ENCODE results near the gene MNAT1.

Gene MNAT1

GRCh38 chr14:60710494-60710893 lies 24.1 kb upstream of the MNAT1 start:
- ATAC-seq (ENCODE audit: insufficient read depth, low read depth): no peak

DNA sequence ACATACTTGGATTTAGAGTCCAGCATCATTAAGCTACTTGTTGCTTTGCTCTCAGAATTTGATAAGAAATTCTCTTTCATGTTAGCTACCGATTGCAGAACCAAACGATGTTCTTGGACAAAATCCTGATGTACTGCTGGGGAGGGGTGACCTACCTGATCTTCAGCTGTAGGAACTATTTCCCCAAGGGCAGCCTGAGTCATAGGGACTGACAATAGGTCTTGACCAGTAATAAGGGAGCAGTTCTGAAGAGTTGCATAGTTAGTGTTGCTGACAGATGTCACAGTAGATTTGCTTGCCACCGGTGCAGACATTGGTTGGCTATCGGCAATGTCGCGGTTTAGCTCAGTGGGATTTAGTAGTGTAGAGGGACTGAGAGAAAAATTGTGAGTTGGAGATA lies 21.0 kb upstream of the MNAT1 start:
- no peaks in the 10 kb centered on the region for H3K9me3 ChIP-seq (ENCODE audit: insufficient read depth, low read length, severe bottlenecking)
- H4K20me1 ChIP-seq (ENCODE audit: insufficient read depth, low read length): no peaks in the 10 kb centered on the region
- TF ChIP-seq, protein P1, sequence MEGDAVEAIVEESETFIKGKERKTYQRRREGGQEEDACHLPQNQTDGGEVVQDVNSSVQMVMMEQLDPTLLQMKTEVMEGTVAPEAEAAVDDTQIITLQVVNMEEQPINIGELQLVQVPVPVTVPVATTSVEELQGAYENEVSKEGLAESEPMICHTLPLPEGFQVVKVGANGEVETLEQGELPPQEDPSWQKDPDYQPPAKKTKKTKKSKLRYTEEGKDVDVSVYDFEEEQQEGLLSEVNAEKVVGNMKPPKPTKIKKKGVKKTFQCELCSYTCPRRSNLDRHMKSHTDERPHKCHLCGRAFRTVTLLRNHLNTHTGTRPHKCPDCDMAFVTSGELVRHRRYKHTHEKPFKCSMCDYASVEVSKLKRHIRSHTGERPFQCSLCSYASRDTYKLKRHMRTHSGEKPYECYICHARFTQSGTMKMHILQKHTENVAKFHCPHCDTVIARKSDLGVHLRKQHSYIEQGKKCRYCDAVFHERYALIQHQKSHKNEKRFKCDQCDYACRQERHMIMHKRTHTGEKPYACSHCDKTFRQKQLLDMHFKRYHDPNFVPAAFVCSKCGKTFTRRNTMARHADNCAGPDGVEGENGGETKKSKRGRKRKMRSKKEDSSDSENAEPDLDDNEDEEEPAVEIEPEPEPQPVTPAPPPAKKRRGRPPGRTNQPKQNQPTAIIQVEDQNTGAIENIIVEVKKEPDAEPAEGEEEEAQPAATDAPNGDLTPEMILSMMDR (IDR thresholded peaks at IDR 0.05; ENCODE audit: borderline replicate concordance, extremely low read depth, low read length, poor library complexity, severe bottlenecking): no peak
- TF ChIP-seq EZH2 (IDR thresholded peaks at IDR 0.05; ENCODE audit: borderline replicate concordance, low read depth, low read length, severe bottlenecking): no peak
- DNase-seq (no peak), ATAC-seq (ENCODE audit: insufficient read depth, low read depth) (no peak)
- peaks cover 14% of the 10 kb centered on the region for H3K27me3 ChIP-seq (ENCODE audit: insufficient read depth, low read length, poor library complexity)
- no peak overlapping the region for H3K9ac ChIP-seq (ENCODE audit: low read depth, low read length)
- no peak overlapping the region for H2AFZ ChIP-seq (ENCODE audit: low read depth, low read length)
- H3K79me2 ChIP-seq (ENCODE audit: insufficient read depth, low read length): no peaks in the 10 kb centered on the region
- H3K36me3 ChIP-seq (ENCODE audit: insufficient read depth, low read length): no peaks in the 10 kb centered on the region
- H3K4me1 ChIP-seq (ENCODE audit: insufficient read depth, low read length): no peaks in the 10 kb centered on the region
- no peak overlapping the region for H3K4me2 ChIP-seq (ENCODE audit: insufficient read depth, low read length)
- H3K27ac ChIP-seq (ENCODE audit: low read length): no peak overlapping the region
- no peak overlapping the region for H3K4me3 ChIP-seq (ENCODE audit: low read depth in 1 of 2, low read length in 2 of 2)

More at GRCh38 chr14:60710494-60710893, 24.1 kb upstream of the MNAT1 start:
- peaks cover 17% of the 10 kb centered on the region for H3K27me3 ChIP-seq (ENCODE audit: insufficient read depth, low read length, poor library complexity)
- H4K20me1 ChIP-seq (ENCODE audit: insufficient read depth, low read length): no peaks in the 10 kb centered on the region
- no peak overlapping the region for H2AFZ ChIP-seq (ENCODE audit: low read depth, low read length)
- no peak for DNase-seq
- H3K9ac ChIP-seq (ENCODE audit: low read depth, low read length): no peak overlapping the region
- H3K36me3 ChIP-seq (ENCODE audit: insufficient read depth, low read length): no peaks in the 10 kb centered on the region
- TF ChIP-seq, protein P1 (IDR thresholded peaks at IDR 0.05; ENCODE audit: borderline replicate concordance, extremely low read depth, low read length, poor library complexity, severe bottlenecking): no peak
- no peak for TF ChIP-seq EZH2 (IDR thresholded peaks at IDR 0.05; ENCODE audit: borderline replicate concordance, low read depth, low read length, severe bottlenecking)
- H3K4me1 ChIP-seq (ENCODE audit: insufficient read depth, low read length): no peaks in the 10 kb centered on the region
- H3K4me3 ChIP-seq (ENCODE audit: low read depth in 1 of 2, low read length in 2 of 2): no peak overlapping the region
- H3K79me2 ChIP-seq (ENCODE audit: insufficient read depth, low read length): no peaks in the 10 kb centered on the region
- H3K4me2 ChIP-seq (ENCODE audit: insufficient read depth, low read length): no peak overlapping the region
- H3K9me3 ChIP-seq (ENCODE audit: insufficient read depth, low read length, severe bottlenecking): no peaks in the 10 kb centered on the region
- no peak overlapping the region for H3K27ac ChIP-seq (ENCODE audit: low read length)

GRCh38 chr14:60720391-60720790 lies 14.2 kb upstream of the MNAT1 start:
- Histone ChIP-seq H3K9me3 (ENCODE audit: insufficient read depth, low read length, severe bottlenecking) (no peaks in the 10 kb centered on the region), H3K27me3 (ENCODE audit: insufficient read depth, low read length, poor library complexity) (peaks cover 55% of the 10 kb centered on the region), H3K9ac (ENCODE audit: low read depth, low read length) (no peak overlapping the region), H3K4me2 (ENCODE audit: insufficient read depth, low read length) (no peak overlapping the region), H3K4me3 (ENCODE audit: low read depth in 1 of 2, low read length in 2 of 2) (no peak overlapping the region), H3K27ac (ENCODE audit: low read length) (no peak overlapping the region), H4K20me1 (ENCODE audit: insufficient read depth, low read length) (no peaks in the 10 kb centered on the region), H3K36me3 (ENCODE audit: insufficient read depth, low read length) (no peaks in the 10 kb centered on the region), H3K4me1 (ENCODE audit: insufficient read depth, low read length) (peaks cover 14% of the 10 kb centered on the region; the same call in 1 of the 2 replicates), H2AFZ (ENCODE audit: low read depth, low read length) (no peak overlapping the region), H3K79me2 (ENCODE audit: insufficient read depth, low read length) (no peaks in the 10 kb centered on the region)
- DNase-seq (no peak), ATAC-seq (ENCODE audit: insufficient read depth, low read depth) (no peak)
- no peak for TF ChIP-seq EZH2 (IDR thresholded peaks at IDR 0.05; ENCODE audit: borderline replicate concordance, low read depth, low read length, severe bottlenecking)
- TF ChIP-seq, protein P1 (IDR thresholded peaks at IDR 0.05; ENCODE audit: borderline replicate concordance, extremely low read depth, low read length, poor library complexity, severe bottlenecking): no peak

- no peak overlapping the region for H3K4me2 ChIP-seq (ENCODE audit: insufficient read depth, low read length)
- H3K27me3 ChIP-seq (ENCODE audit: insufficient read depth, low read length, poor library complexity): peaks cover 55% of the 10 kb centered on the region
- H3K36me3 ChIP-seq (ENCODE audit: insufficient read depth, low read length): no peaks in the 10 kb centered on the region
- no peaks in the 10 kb centered on the region for H4K20me1 ChIP-seq (ENCODE audit: insufficient read depth, low read length)
- DNase-seq (no peak), ATAC-seq (ENCODE audit: insufficient read depth, low read depth) (no peak)
- no peak for TF ChIP-seq EZH2 (IDR thresholded peaks at IDR 0.05; ENCODE audit: borderline replicate concordance, low read depth, low read length, severe bottlenecking)
- TF ChIP-seq, protein P1 (IDR thresholded peaks at IDR 0.05; ENCODE audit: borderline replicate concordance, extremely low read depth, low read length, poor library complexity, severe bottlenecking): no peak
- H3K4me1 ChIP-seq (ENCODE audit: insufficient read depth, low read length): peaks cover 14% of the 10 kb centered on the region; the same call in 1 of the 2 replicates
- H3K4me3 ChIP-seq (ENCODE audit: low read depth in 1 of 2, low read length in 2 of 2): no peak overlapping the region
- no peaks in the 10 kb centered on the region for H3K79me2 ChIP-seq (ENCODE audit: insufficient read depth, low read length)
- H3K9me3 ChIP-seq (ENCODE audit: insufficient read depth, low read length, severe bottlenecking): no peaks in the 10 kb centered on the region
- no peak overlapping the region for H3K9ac ChIP-seq (ENCODE audit: low read depth, low read length)
- no peak overlapping the region for H2AFZ ChIP-seq (ENCODE audit: low read depth, low read length)
- no peak overlapping the region for H3K27ac ChIP-seq (ENCODE audit: low read length)
Measured at GRCh38 chr14:60720962-60721325, 13.6 kb upstream of the MNAT1 start.
